DOHH2 (cell line): ENCODE data around the gene MCC.

ENCODE experiments used
- H3F3A ChIP-seq: fragments of 200-600 bp; sonication (generic), shearing (Covaris generic); 2 replicates; pipeline ENCODE4 v1.6.0; 2016; ENCODE audit warnings: antibody characterized with exemption, mild to moderate bottlenecking; ENCODE audit not compliant: control insufficient read depth, insufficient read depth
- H3K27ac ChIP-seq: fragments of 200-600 bp; sonication (generic); 2 replicates; pipeline ENCODE4 v1.5.1; 2014; ENCODE audit warnings: low read depth, mild to moderate bottlenecking, low read length, moderate library complexity
- H3K27me3 ChIP-seq: fragments of 200-600 bp; sonication (generic); 2 replicates; pipeline ENCODE4 v1.6.1; 2014; ENCODE audit warnings: mild to moderate bottlenecking, low read length, mixed read lengths; ENCODE audit not compliant: control insufficient read depth
- H3K36me3 ChIP-seq: fragments of 200-600 bp; sonication (generic); 2 replicates; pipeline ENCODE4 v1.6.1; 2014; ENCODE audit warnings: mild to moderate bottlenecking, low read length, moderate library complexity, mixed read lengths; ENCODE audit not compliant: control insufficient read depth
- H3K4me1 ChIP-seq: fragments of 200-600 bp; sonication (generic); 2 replicates; pipeline ENCODE4 v1.6.1; 2014; ENCODE audit warnings: mild to moderate bottlenecking, low read length, mixed read lengths; ENCODE audit not compliant: control insufficient read depth
- H3K4me2 ChIP-seq: fragments of 200-600 bp; sonication (generic); 2 replicates; pipeline ENCODE4 v1.6.0; 2014; ENCODE audit warnings: mild to moderate bottlenecking, low read length, moderate library complexity
- H3K4me3 ChIP-seq: fragments of 200-600 bp; sonication (generic); 2 replicates; pipeline ENCODE4 v1.5.1; 2014; ENCODE audit warnings: mild to moderate bottlenecking, low read length, mixed read lengths
- H3K79me2 ChIP-seq: fragments of 200-600 bp; sonication (generic); 2 replicates; pipeline ENCODE4 v1.6.1; 2014; ENCODE audit warnings: mild to moderate bottlenecking, low read length, mixed read lengths; ENCODE audit not compliant: control insufficient read depth
- H3K9me2 ChIP-seq: fragments of 200-600 bp; sonication (generic); replicated peaks from 2 replicates; pipeline ENCODE4 v1.6.1; 2014; ENCODE audit warnings: mild to moderate bottlenecking, low read length, mixed read lengths; ENCODE audit not compliant: control insufficient read depth
- H3K9me3 ChIP-seq: fragments of 200-600 bp; sonication (generic); 2 replicates; pipeline ENCODE4 v1.6.1; 2014; ENCODE audit warnings: antibody characterized with exemption, low read length, mixed read lengths; ENCODE audit not compliant: control insufficient read depth, insufficient read depth
- H4K20me1 ChIP-seq: fragments of 200-600 bp; sonication (generic); 2 replicates; pipeline ENCODE4 v1.6.0; 2014; ENCODE audit warnings: low read depth, mild to moderate bottlenecking, antibody characterized with exemption, low read length, moderate library complexity; ENCODE audit not compliant: control insufficient read depth, insufficient read depth
- EZH2phosphoT487 ChIP-seq: fragments of 200-600 bp; sonication (generic); IDR thresholded peaks from 2 replicates; pipeline ENCODE4 v1.6.1; 2017; ENCODE audit warnings: borderline replicate concordance, mild to moderate bottlenecking, antibody characterized with exemption, low read length, moderate library complexity, mixed read lengths
- TF ChIP-seq, protein P1 (sequence below): fragments of 200-600 bp; sonication (generic); IDR thresholded peaks from one replicate; pipeline ENCODE4 v1.5.1; 2014; ENCODE audit warnings: antibody characterized with exemption, mild to moderate bottlenecking, low read depth, low read length; ENCODE audit not compliant: poor library complexity, severe bottlenecking

The MCC gene

GRCh38 chr5:113227798-113228197, 260.5 kb downstream of the MCC start:
- no peak overlapping the region for H3K4me3 ChIP-seq
- H3K27ac ChIP-seq: no peak overlapping the region
- no peaks in the 10 kb centered on the region for H3K9me2 ChIP-seq
- no peaks in the 10 kb centered on the region for H3K4me1 ChIP-seq
- H3K4me2 ChIP-seq: no peak overlapping the region
- TF ChIP-seq, protein P1, sequence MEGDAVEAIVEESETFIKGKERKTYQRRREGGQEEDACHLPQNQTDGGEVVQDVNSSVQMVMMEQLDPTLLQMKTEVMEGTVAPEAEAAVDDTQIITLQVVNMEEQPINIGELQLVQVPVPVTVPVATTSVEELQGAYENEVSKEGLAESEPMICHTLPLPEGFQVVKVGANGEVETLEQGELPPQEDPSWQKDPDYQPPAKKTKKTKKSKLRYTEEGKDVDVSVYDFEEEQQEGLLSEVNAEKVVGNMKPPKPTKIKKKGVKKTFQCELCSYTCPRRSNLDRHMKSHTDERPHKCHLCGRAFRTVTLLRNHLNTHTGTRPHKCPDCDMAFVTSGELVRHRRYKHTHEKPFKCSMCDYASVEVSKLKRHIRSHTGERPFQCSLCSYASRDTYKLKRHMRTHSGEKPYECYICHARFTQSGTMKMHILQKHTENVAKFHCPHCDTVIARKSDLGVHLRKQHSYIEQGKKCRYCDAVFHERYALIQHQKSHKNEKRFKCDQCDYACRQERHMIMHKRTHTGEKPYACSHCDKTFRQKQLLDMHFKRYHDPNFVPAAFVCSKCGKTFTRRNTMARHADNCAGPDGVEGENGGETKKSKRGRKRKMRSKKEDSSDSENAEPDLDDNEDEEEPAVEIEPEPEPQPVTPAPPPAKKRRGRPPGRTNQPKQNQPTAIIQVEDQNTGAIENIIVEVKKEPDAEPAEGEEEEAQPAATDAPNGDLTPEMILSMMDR: no peak
- no peak for TF ChIP-seq EZH2phosphoT487
- H4K20me1 ChIP-seq: no peaks in the 10 kb centered on the region
- H3K79me2 ChIP-seq: no peaks in the 10 kb centered on the region
- no peaks in the 10 kb centered on the region for H3K36me3 ChIP-seq
- peaks cover 7% of the 10 kb centered on the region for H3K27me3 ChIP-seq
- no peaks in the 10 kb centered on the region for H3K9me3 ChIP-seq
- H3F3A ChIP-seq: no peaks in the 10 kb centered on the region

GRCh38 chr5:113226116-113226736, 262.0 kb downstream of the MCC start:
- TF ChIP-seq, protein P1: no peak
- TF ChIP-seq EZH2phosphoT487: no peak
- H3K36me3 ChIP-seq: no peaks in the 10 kb centered on the region
- no peaks in the 10 kb centered on the region for H3K9me3 ChIP-seq
- H3K4me3 ChIP-seq: no peak overlapping the region
- H3F3A ChIP-seq: no peaks in the 10 kb centered on the region
- H3K27ac ChIP-seq: no peak overlapping the region
- H3K79me2 ChIP-seq: no peaks in the 10 kb centered on the region
- no peaks in the 10 kb centered on the region for H4K20me1 ChIP-seq
- 0 out of 2 replicates have a peak, but pooled peaks cover 2% of the 10 kb centered on the region for H3K27me3 ChIP-seq
- H3K4me1 ChIP-seq: no peaks in the 10 kb centered on the region
- no peak overlapping the region for H3K4me2 ChIP-seq
- no peaks in the 10 kb centered on the region for H3K9me2 ChIP-seq

- no peaks in the 10 kb centered on the region for H3K9me2 ChIP-seq
- H3K79me2 ChIP-seq: no peaks in the 10 kb centered on the region
- no peaks in the 10 kb centered on the region for H3K4me1 ChIP-seq
- no peaks in the 10 kb centered on the region for H3K36me3 ChIP-seq
- TF ChIP-seq, protein P1: no peak
- no peak for TF ChIP-seq EZH2phosphoT487
- H3K27me3 ChIP-seq: no peaks in the 10 kb centered on the region
- no peak overlapping the region for H3K27ac ChIP-seq
- no peaks in the 10 kb centered on the region for H4K20me1 ChIP-seq
- H3K4me2 ChIP-seq: no peak overlapping the region
- no peaks in the 10 kb centered on the region for H3F3A ChIP-seq
- H3K9me3 ChIP-seq: no peaks in the 10 kb centered on the region
- H3K4me3 ChIP-seq: no peak overlapping the region
Measured at GRCh38 chr5:113225259-113225658, 263.0 kb downstream of the MCC start.
